Stimulated activated CD8-positive, alpha-beta memory T cell treated with anti-CD3 and anti-CD28 coated beads, Interleukin-12 subunit alpha, Interleukin-12 subunit beta, amount 100 ng/mL, for 4 hours (primary cell): ENCODE results near the gene CEP41.

Source experiments
- DNase-seq: peaks from one replicate; pipeline ENCODE4 v3.0.0-alpha.2; 2020; ENCODE audit warnings: low read depth

The CEP41 gene

DNA sequence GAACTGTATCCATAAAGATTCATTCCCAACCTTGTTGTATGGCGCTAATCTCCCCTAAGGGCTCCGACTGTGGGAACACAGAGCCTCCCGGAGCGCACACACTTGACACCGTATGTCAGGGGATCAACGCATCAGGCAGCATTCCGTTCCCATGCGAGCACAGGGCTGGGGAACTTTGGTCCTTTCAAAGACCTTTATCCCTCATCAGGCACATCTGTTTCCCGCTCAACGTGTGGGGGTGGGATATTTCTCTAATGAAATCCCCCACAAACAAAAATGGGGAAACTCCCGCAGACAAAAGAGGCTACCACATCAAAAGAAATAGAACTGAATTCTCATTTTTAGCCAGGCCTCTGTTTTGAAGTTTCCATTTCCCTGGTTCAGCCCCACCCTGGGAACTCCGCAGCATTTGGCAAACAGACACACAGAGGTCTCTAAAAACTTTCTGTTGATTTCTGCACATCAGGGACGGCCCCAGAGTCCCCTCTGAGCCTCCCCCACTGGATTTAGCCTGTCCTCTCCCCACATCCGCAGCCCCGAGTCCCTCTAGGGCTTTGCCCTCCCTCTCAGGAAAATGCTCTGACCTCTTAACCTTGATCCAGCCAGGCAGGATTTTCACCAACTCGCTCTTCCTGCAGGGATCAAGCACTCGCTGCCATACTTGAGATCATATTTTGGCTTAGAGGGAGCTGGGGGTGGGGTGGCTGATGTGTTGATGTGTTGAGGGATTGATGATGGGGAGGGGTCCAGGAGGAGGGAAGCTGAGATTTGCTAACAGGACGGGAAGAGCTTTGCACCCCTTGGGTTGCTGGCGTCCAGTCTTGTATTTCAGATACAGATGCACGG, 89.6 kb downstream of the CEP41 start:
- no peak for DNase-seq

- no peak for DNase-seq
These were observed 90.7 kb downstream of the CEP41 start for GRCh38 chr7:130349911-130350782.

GRCh38 chr7:130346941-130347340, 93.9 kb downstream of the CEP41 start:
- no peak for DNase-seq

DNA sequence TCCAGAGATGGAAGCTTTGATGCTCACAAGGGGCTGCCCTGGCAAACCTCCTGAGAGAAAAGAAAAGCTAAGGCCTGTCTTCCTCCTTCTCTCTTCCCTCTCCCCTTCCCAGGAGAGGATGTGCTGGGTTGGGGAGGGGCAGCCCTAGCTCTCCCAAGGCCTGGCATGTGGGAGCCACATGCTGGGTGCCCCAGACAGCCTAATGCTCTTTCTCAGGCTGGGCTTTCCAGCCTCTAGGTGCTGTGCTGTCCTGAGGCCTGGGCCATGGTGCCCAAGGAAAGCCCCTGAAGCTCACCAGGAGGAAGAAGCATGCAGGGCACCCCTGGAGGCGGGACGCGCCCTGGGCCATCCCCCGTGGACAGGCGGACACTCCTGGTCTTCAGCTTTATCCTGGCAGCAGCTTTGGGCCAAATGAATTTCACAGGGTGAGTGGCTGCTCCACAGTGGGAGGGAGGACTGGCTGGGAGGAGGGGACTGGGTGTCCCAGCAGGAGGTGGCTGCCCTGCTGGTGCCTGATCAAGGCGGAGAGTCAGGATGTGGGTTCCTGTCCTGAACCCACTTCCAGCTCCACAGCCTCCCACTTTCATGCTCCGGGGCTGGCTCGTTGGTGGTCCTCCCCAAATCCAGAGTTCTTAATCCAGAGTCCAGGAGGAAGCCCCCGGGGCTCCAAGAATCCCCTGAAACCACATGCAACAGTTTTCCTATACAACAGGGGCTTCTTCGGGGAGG, 94.5 kb downstream of the CEP41 start:
- no peak for DNase-seq

- DNase-seq = no peak
These were observed 95.1 kb downstream of the CEP41 start for GRCh38 chr7:130345725-130346124.

DNA sequence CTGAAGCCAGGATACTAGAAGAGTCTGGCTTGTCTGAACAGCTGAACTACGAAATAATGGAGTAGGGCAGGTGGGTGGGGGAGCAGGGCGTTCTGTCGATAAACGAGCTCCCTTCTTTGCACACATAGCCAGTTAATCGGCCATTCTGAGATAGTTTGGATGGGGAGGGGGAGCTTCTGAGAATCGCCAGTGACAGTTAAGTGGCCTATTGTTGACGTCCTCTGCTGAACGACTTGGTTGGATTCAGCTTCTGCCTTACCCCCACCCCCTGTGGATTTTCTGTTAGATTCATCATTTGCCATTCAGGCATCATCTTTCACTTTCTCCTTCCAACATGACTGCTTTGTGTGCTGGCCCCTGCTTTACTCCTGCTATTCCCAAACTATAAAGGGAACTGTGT, 95.7 kb downstream of the CEP41 start:
- DNase-seq = no peak

- DNase-seq = no peak
These were observed 96.4 kb downstream of the CEP41 start, which contains the start of gene CPA5 for GRCh38 chr7:130344271-130344866. Gene CPA5 (plus strand): TSS chr7:130344816. CDS start chr7:130346486, 1,670 bp downstream.
